Hematopoietic multipotent progenitor cell (in vitro differentiated cells): ENCODE data around the gene ANKRD2. TPM values are rescaled to one million over a fixed set of nuclear protein-coding genes. Genes with fewer than 3 reads are reported as not detected.
"Not testable (repeated sequence)": the region's sequence is repeated elsewhere in the genome, so short reads cannot be mapped to it uniquely, and the experiment has no call there.

ENCODE experiments used
- DNase-seq, 3 donors: peaks; one replicate each; pipeline ENCODE4 v3.0.0-alpha.2; 2011 to 2015; ENCODE audit warnings: low read depth in 2 of 3, low spot score in 2 of 3
- total RNA-seq: library from RNA; depleted of rRNA; stranded (reverse); fragments of >200 nt; gene quantifications from one replicate; pipeline ENCODE4 v1.2.3, GENCODE V29; 2012

The ANKRD2 gene
- total RNA-seq, 1 donor: not detected

DNA sequence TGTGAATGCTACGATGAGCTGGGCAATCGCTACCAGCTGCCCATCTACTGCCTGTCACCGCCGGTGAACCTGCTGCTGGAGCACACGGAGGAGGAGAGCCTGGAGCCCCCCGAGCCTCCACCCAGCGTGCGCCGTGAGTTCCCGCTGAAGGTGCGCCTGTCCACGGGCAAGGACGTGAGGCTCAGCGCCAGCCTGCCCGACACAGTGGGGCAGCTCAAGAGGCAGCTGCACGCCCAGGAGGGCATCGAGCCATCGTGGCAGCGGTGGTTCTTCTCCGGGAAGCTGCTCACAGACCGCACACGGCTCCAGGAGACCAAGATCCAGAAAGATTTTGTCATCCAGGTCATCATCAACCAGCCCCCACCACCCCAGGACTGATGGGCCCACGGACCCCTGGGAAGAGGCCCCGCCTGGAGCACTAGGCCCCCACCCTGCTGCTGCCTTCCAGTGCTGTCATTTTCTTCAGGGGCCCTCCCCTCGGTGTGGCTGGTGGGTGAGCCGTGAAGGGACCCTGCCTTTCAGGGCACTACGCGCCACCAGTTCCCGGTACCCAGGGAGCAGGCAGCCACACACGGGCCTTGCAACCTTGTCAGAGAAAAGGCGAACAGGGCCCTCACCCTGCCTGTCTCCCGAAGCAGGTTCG is 2.3 kb upstream of the ANKRD2 start:
- no peak for DNase-seq

DNA sequence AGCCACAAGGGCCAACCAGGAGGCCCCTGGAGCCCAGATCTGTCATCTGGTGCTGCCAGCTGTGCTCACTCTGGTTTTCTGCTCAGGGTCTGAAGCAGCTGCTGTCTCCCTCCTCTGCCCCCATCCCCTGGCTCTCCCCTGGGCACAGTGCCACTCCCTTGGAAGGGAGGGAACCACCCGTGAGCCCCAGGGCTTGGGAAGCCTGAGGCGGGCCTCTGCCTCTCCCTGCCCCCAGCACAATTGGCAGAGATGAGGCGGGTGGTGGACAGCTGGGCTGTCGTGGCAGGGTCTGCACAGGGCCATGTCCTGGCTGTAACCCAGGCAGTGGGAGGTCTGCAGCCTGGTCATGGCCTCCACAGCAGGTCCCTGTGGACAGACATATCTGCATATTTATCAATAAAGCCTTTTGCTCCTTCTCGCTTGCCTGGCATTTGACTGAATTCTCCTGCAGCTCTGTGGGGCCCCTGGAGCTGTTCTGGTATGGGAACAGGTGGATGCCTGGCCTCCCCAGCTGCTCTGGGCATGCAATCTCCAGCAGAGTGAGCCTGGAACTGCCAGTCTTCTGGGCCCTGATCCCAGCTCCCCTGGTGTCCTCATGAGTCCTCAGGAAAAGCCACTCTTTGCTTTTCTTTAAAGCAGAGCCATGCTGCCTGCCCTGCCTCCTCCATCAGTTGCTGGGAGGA is 1.6 kb upstream of the ANKRD2 start:
- no peak for DNase-seq

DNA sequence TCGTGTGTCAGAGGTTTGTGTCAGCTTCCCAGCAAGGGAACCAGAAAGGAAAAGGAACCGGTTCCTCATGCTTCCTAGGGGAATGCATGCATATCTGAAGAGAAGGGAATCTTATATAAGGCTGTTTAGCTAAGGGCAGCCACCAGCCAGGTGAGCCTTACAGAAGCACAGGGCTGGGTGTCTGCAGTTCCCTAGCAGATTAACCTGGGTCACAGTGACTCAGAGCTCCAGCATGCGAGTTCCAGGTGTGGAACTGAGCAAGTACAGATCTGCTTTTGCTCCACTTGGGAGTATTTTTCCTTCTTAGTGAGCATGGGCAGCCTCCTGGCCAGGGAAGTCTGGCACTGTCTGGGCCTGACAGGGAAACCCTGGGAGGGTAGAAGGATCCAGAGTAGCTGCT is 957 bp upstream of the ANKRD2 start:
- DNase-seq: no peak

DNA sequence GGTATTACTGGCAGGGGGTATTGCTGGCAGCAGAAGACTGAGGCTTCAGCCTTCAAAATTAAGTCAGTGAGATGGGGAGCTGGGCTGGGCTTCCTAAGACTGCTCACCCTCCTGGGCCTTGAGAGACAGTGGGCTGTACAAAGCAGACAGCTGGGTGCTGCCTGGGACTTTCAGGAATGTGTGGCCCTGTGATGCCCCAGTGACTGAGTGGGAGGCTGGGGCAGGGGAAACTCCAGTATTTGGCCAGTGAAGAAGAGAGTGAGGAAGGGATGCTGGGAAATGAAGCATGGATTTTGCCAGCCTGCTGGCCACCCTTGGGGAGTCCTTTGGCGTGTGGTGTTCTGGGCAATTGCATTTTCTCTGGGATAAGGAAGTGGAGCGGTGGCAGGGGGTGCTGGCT is 442 bp downstream of the ANKRD2 start:
- DNase-seq: no peak

DNA sequence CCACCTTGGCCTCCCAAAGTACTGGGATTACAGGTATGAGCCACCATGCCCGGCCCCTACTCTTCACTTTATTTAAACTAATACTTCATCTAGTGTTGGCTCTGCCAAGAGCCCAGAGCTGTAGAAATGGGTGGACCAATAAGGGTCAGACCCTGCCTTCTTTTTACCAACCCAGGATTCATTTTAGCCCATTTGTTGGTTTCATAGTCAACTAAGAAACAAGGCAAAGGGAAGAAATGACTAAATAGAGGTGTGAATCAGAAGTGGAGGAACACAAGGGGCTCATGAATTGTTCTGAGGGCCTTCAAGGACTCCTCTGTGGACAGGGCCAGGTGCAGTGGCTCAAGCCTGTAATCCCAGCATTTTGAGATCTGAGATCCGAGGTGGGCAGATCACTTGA is 1.1 kb downstream of the ANKRD2 start:
- no peak for DNase-seq

DNA sequence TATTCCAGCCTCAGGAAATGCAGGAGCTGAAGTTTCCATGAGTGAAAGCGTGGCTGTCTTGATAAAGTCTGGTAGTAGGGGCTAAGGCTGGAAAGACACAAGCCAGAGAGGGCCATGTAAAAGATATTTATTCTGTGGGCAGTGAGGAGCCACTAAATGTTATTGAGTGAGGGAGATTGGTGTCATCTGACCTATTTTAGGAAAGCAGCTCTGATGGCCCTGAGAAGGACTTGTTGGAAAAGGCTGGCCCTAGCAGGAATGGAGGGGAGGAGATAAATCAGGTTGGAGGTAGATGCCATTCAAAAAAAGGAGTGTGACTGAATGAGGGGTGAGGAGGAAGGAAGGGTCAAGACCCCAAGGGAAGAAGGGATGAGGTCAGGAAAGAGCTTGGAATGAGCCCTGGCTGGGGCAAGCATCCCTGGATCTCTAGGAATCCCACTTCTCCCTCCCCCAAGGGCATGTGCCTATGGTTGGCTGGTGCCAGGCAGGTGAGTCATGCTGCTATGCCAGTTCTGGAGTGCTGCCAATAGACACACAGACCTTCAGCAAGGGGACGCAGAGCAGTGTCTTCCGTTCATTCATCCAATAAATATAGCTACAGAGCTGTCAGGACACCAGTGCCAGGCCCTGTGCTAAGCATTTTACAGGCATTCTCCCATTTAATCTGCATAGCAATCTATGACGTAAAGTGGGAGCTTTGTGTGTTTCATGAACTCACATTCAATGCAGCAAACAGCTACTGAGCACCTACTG is 2.0 kb downstream of the ANKRD2 start:
- peak in 2 of 3 donors; percentile 46 to 69 for DNase-seq

DNA sequence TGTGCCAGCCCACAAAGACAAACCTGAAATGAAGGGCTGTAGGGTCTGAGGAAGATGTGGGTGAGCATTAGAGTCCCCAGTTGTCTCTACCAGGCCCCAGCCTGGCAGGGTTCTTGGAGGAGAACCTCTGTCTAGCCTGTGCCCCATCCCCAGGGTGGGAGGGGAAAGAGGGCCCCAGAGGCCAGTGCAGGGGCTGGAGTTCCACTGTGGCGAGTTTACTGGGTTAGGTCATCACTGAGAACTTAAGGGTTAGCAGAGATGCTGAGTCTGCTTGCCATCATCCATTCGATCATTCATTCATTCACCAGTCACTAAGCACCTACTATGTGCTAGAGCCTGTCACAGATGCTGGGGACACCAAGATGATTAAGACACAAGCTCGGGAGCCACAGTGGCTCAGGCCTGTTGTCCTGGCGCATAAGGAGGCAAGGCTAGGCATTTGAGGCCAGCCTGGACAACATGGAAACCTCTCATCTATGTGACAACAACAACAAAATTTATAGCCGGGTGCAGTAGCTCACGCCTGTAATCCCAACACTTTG is 2.6 kb downstream of the ANKRD2 start:
- DNase-seq: no peak

DNA sequence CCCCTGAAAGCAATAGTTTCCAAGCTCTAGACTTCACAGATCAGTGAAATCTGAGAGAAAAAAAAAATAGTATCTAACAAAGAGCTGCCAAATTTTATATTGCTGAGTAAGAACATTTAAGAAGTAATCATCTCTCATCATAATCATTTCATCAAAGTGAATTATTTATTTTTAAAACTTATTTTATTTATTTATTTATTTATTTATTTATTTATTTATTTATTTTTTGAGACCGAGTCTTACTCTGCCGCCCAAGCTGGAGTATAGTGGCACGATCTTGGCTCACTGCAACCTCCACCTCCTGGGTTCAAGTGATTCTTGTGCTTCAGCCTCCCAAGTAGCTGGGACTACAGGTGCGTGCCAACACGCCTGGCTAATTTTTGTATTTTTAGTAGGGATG is 3.9 kb downstream of the ANKRD2 start:
- not testable (repeated sequence) for DNase-seq

DNA sequence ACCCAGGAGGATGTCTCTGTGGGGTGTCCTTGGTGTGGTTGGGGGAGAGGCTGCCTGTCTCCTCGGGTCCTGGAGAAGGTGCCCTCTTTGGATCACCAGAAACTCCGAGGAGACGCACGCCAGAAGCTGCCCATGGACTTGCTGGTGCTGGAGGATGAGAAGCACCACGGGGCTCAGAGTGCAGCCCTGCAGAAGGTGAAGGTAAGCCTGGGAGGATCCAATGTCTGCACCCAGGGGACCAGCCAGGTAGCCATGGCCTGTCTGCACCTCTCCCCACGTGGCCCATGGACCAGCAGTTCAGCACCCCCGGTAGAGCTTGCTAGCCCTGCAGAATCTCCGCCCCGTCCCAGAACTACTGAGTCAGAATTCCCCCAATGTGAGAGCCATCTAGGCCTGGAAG is 5.1 kb downstream of the ANKRD2 start:
- no peak for DNase-seq

DNA sequence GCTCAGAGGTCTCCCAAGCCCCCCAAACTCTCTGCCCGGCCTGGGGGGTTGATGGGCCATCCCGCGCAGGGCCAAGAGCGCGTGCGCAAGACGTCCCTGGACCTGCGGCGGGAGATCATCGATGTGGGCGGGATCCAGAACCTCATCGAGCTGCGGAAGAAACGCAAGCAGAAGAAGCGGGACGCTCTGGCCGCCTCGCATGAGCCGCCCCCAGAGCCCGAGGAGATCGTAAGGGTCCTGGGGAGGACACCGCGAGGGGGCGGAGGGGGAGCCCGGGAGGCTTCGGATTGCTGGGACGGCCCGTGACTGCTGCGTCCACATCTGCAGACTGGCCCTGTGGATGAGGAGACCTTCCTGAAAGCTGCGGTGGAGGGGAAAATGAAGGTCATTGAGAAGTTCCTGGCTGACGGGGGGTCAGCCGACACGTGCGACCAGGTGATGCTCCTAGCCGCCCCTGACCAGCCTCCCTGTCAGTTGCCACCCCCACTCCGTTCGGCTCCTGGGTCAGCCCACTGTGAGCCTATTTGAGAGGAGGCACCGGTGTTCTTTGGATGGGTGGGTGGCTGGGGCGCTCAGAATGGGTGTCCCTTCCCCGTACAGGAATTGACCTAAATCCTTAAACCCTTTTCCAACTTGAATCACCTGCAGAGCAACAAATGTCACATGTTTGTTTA is 5.7 kb downstream of the ANKRD2 start:
- DNase-seq: no peak

DNA sequence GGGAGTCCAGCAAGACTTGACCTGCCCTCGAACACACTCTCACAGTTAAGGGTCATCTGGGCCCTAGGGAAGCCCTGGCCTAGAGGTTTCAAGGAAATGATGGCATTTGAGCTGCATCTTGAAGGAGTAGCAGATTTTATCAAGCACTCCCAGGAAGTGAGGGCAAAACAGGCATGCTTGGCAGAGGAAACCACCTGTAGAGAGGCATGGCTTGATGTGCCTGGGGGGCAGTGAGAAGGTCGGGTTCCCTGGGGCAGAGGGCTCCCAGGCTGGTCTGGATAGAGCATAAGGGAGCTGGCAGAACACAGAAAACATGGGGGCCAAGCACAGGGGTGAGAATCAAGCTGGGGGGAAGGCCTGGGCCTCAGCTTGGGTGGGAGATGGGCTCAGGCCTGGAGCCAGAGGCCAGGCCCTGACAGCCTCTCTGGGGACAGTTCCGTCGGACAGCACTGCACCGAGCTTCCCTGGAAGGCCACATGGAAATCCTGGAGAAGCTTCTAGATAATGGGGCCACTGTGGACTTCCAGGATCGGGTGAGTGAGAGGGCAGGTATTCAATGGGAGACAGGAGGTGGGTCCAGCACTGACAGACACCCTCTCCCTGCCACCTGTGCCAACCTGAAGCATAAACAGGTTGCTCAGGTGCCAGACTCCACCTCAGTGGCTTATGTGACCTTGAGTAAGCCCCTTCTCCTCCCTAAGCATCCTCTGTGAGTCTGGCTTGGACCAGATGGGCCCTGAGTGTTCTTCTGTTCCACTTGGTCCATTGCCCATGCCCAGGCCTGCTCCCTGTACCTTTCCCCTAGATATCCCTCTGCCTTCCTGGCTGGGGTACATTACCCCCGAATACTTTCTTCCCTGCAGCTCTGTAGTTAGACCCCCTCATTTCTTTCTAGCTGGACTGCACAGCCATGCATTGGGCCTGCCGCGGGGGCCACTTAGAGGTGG is 8.1 kb downstream of the ANKRD2 start:
- no peak for DNase-seq

DNA sequence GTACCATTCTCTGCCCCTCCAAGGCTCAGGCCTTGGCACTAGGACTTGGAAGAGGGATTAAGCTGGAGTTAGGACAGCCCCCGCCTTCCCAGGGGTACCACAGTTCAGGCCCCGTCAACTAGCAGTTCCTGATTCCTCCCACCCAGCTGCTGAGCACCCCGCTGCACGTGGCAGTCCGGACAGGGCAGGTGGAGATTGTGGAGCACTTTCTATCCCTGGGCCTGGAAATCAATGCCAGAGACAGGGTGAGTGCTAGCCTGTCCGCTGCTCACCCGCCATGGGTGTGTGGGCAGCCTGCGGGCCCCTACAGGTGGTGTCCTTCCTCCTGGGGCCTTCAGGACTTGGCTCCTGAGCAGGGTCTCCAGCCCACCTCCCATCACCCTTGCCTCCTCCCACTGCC is 9.6 kb downstream of the ANKRD2 start:
- DNase-seq: no peak

DNA sequence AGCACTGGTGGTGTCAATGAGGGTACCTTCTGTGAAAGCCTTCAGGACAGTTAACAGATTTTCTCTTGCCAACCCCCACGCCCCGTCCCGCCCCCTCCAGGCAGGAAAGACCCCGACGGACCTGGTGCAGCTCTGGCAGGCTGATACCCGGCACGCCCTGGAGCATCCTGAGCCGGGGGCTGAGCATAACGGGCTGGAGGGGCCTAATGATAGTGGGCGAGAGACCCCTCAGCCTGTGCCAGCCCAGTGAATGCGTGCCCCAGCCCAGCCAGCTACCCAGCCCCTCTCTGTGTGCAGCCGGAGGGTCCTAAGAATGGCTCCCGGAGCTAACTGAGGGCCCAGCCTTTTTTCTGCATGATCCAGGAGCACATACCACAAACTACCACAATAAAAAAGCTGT is 10.9 kb downstream of the ANKRD2 start:
- DNase-seq: no peak

DNA sequence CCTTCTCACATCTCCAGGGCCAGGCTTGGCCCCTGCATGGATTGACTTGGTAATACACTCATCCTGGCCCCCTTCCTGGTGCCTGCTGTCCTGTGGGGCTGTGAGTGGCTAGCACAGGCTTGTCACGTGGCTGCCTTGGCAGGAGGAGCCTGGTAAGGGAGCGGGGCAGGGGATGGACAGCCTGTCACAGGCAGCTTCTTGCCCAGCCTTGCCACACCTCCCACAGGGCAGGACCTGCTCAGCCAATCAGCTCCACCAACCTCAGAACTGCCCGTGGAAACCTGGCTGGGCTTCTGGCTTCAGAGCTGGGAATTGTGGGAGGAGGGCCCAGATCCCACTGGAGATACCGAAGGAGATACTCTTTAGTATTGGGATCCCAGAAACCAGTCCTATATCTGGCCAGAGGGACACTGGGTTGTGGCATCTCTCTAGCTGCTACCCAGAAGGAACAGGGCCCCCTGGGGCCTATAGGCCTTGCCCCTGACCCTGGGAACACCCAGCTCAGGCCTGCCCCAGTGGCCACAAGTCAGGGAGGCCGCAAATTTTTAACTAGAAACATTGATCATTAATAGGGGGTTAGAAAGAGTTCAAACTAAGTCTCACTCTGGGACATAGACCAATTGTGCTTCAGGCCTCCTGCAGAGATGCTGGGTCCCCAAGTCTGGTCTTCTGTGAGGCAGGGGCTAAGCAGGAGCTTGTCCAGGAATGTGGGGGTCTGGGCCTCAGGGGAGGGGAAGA is 11.7 kb downstream of the ANKRD2 start, which contains the start of gene HOGA1:
Gene HOGA1, plus strand, starts transcription at position 330 of the 738 bp plus-strand sequence. Its CDS starts 315 bp downstream, at position 645.
- no peak for DNase-seq

DNA sequence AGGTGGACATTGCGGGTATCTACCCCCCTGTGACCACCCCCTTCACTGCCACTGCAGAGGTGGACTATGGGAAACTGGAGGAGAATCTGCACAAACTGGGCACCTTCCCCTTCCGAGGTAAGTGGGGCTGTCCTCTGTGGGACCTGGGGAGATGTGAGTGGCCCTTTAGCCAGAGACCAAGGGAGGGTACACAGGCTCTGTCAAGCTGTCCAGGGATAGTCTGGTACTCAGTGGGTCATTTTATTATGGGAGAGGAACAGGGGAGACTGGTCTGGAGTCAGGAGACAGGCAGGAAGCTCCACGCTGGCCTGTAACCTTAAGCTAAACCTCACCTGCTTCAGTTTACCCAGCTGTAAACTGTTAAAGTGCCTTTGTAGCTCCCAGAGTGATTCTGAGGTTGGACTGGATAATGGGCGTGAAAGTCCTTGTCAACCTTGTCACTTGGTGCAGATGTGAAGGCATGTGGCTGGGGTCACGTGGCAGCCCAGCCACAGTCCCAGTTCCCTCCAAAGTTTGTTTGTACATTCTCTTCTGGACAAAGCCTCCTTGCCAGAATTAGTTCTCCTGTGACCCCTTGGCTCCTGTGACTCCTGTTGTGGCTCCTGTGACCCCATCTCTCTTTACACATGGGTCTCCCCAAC is 12.3 kb downstream of the ANKRD2 start:
- no peak for DNase-seq

DNA sequence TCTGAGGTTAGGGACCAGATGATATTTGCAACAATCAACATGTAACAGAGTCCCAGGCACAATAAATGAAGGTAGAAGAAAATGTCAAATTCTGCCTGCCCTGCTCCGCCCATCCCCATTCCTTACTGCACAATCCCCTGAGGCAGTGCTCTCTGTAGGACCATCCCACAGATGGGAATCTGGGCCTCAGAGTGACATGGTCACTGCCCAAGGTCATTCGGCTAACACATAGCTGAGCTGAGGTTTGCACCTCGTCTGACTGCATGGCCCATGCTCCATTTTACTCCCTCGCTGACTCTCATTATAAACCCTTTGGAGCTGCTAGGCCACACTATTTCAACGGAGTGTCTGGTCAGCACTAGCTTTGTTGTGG is 12.8 kb downstream of the ANKRD2 start:
- DNase-seq: no peak

DNA sequence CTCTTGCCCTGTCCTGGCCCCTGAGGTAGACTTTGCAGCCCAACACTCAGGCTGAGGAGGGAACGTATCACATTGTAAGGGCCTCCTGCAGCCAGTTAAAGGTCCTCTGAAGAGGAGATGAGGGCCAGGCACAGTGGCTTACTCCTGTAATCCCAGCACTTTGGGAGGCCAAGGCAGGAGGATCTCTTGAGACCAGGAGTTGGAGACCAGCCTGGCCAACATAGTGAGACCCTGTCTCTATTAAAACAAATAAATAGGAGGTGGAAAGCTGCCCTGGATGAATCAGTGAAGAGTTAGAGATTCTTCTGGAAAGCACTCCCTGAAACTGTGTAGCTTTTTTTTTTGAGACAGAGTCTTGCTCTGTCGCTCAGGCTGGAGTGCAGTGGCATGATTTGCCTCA is 14.6 kb downstream of the ANKRD2 start:
- no peak for DNase-seq

DNA sequence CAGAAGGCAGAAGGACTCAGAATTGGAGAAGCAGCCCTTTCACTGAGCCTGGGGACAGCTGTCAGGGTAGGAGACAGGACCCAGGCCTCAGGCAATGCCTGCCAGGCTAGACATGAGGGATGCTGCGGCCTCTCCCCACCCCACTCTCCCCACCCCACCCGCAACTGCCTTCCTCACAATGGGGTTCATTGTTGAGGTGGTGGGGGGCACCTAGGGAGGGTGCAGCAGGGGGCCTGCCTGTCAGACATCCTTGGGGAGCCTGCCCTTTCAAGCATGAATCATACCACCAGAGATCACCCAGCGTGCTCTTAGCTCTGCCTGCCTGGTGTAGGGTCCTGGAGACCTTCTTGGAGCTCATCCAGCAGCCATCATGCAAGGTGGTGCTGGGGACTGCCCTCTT is 16.9 kb downstream of the ANKRD2 start, which contains the start of gene C10orf62:
Gene C10orf62, plus strand, starts transcription at position 243 of the 400 bp plus-strand sequence. CDS start 177 bp downstream, outside the sequence.
- DNase-seq: no peak
